GM19351 (cell line): ENCODE measurements around the gene HOXC4.

Experiments used
- ATAC-seq: cut with Tn5 transposase; IDR thresholded peaks from one replicate; pipeline ENCODE4 v1.9.1; 2021; ENCODE audit warnings: mild to moderate bottlenecking, moderate library complexity; ENCODE audit not compliant: unreplicated experiment

HOXC4 gene

DNA sequence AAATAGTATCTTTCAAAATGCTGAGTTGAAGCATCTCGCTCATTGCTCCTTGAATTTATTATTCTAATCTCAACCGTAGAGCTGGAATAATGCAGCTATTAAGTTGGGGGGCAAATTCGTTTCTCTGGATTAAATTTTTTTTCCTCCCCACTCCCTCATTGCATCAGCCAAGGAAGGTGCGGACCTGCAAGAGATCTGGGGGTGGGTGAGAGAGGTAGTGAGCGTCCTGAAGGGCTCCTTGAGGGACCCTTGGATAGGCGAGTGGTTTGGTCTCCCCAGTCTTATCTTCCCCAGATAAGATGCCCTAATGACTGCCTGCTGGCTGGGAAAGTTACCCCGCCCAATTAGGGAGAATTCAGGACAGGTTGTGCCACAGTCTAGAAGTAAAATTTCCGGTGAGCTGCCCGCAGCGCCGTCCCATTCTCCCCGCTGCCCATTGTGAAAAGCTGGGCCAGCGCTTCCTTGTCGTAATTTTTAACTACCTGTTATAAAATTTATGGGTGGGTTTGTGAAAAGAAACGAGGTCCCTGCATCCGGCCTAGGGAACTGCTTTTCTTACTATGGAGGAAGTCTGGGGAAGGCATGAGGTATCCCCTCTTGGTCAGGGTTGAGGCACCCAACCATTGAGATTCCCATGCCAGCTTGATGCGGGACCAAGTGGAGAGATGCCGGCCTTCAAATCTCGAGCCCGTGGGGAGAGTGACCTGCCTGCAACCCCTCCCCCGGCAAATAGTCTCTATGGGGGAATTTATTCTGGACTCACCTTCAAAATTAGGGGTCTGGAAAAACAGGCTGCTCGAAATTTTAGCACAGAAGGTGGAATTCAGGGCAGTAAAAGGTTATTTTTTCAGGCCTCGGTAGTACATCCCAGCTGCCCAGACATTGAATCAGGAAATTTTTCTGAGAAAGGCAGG, 38.4 kb upstream of the HOXC4 start:
- no peak for ATAC-seq

DNA sequence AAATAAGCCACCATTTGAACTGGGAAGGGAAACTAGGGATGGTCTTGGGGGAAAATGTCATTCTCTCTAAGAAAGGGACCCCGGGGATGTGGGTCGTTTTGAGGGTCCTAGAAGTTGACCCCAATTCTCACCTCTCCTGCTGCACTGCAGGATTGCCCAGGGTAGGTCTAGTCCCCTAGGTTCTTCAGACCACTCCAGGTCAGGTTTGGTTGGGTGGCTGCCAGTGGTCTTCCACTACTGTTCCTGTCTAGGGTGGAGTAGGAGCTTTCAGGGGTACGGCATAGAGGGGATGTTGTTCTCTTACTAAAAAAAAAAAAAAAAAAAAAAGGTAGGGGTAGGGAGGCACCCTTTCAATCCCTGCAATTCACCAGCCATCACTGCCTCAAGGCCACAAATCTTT, 37.6 kb upstream of the HOXC4 start:
- no peak for ATAC-seq

DNA sequence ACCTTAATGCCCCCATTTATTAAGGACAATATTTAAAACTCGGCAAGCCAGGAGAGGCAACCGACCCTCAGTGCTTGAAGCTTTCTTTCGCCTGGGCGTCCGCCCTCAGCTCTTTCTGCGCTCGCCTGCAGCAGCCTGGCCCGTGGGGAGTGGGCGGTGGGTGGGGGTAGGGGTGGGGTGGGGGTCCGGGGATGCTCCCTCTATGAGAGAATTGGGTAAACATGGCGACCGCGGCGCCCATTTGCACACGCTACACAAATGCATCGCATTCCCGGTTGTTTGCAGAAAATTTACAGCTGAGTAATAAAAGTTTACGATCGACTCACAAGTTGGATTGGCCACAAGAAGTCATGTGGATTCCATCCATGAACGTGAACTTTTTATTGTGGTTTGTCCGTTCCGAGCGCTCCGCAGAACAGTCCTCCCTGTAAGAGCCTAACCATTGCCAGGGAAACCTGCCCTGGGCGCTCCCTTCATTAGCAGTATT, 37.1 kb upstream of the HOXC4 start:
- no peak for ATAC-seq

DNA sequence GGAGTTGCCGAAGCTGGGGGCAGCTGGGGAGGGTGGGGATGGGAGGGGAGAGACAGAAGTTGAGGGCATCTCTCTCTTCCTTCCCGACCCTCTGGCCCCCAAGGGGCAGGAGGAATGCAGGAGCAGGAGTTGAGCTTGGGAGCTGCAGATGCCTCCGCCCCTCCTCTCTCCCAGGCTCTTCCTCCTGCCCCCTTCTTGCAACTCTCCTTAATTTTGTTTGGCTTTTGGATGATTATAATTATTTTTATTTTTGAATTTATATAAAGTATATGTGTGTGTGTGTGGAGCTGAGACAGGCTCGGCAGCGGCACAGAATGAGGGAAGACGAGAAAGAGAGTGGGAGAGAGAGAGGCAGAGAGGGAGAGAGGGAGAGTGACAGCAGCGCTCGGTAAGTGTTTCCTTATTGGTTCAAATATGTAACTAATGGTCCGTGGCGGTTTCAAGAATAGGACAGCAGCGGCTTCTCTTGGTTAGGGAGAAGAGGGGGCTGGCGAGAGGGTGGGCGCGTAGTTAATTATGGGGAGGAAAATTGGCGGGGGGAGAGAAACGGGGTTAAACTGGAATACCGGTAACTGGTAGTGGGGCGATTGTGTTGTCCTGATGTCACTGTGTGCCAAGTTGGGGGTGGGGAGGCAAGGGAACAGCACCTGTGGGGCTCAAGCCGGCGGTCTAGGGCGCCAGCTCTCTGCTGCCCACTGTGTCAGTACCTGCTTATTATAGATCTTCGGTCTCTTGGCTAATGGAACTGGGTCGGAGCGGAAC, 36.4 kb upstream of the HOXC4 start:
- peak; percentile 29 for ATAC-seq

DNA sequence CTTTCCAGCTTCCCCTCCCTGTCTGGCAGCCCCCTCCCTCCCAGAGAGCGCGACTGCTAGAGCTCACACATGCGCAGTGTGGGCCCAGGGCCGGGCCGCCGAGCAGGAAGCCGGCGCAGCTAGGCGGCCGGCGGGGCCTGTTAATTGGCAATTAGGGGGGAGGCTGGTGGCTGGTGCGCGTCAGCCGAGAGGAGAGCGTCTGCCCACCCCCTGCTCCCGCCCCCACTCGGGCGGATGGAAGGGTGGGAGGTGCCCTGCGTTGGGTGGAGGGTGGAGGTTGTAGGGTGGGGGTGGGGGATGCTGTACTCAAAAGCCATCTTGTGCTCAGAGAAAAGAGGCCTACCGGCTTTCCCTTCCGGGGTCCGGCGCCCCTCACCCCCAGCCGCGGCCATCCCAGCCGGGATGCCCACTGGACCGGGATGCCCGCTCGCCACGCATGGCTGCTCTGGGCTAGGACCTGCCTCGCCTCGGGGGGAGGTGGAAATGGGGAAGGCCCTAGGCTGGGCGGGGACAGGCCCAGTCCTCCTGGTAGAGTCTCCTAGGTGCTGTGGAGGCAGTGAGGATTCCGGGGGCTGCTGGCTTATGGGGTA, 35.7 kb upstream of the HOXC4 start:
- ATAC-seq: peak; percentile 80

DNA sequence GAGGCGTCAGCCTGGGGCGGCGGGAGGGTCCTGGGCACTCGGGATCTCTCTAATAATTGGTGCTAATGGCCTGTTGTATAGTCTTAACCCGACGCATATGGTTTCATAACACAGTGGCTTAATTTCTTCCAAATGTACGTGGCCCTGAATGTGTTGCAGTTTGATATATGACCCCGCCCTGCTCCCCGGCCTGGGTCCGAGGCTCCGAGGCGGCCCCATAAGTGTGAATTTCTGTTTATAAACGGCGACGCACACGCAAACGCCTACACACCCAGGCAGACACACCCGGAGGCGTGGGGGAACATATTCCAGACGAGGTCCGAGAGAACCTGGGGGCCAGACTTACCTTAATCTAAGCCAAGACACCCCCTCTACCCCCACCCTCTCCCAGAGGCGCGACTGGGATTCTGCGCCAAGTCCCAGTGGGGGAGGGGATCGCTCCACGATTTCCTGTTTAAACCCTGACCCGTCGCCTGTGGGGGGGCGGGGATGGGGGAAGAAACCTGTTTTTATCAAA, 35.1 kb upstream of the HOXC4 start:
- ATAC-seq: no peak

DNA sequence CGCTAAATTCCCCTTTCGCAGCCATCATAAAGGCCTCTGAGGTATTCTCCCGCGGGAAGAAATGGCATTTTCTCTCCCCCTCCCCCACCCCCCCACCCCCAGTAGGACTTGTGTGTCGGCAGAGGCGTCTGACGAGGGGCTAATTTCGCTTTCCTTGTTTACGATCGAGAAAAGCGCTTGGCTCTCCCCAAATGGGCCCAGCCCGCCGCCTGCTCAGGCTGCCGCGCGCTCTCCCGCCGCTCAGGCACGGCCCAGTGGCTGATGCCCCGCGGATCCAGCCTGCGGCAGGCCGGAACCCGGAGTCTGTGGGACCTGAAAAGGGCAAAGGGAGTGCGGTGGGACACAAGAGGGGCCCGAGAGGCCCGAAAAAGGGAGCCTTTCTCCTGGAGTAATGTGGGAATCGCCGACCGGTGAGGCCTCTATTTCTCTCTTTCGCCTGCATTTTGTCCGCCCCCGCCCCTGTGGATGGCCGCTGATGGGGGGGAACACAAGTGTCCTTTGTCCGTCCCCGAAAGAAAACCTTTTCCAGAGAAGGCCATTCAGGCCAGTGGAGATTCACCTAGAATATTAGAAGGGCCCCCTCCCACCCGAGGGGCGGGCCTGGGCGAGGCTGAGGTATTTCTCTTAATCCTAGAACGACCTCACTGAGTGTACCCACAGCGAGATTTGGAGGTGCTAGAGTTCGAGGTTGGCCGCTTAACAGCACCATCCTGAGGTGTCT, 34.4 kb upstream of the HOXC4 start:
- ATAC-seq: no peak

DNA sequence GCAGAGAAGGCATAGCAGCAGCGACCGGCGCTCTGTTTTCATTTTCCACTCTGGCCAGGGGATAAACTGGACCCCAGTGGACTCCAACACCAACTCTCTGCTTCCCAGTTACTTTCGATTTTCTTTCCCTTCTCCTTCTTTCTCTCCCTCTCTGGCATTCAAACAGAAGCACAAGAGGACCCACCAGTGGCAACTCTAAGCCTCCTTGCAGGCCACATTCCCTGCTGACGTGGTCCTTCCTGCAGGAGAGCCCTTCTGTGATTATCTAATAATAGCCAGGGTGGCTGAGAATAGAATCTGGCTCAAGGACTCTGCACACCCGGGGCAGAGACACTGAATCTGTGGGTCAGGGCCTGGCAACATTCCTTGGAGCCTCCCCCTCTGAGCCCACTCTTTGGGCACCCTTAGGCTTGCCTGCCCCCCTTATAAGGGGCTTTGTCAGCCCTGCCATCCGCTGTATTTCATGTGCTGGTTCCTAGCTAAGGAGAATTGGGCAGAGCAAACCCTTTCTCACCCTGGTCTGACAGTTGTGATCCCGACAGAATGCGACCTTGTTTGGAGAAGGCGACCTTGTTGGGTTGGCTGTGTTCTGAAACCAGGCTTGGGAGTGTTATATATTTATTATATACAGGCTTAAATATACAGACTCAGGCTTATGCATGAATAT, 33.6 kb upstream of the HOXC4 start:
- ATAC-seq: no peak

DNA sequence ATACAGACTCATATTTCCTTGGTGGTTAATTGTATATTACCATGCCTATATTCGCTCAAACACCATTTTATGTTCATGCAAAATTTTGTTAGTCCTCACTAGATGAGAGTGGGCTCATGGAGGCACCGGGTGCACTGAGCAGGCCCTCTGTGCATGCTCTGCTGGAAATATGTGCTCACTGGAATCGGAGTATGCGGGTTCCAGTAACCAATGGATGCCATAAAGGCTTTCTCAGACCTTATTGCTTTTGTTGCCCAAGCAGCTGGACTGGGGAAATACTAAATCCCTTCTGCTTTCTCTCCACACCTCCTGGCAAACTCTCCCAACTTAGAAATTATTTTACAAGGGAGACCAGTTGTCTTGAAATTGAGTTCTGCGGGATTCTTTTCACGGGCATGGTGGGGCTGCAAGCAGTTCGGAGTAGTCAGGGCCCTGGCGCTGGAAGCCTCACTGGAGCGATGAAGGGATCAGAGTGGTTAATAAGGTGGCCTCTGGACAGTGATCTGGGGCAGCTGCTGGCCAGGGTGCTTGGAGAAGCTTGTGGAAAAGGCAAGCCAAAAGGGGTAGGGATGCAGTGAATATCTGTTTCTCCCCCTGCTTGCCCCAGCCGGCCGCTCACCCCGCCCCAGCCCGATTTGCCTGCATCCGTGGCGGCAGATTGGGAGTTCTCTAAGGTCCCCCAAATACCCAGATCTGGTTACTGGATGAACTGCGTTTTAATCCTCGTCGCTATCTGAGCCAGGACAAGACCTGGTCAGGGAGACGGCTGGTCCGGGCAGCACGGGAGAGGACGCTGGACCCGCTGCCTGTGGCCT, 32.8 kb upstream of the HOXC4 start:
- ATAC-seq: no peak

DNA sequence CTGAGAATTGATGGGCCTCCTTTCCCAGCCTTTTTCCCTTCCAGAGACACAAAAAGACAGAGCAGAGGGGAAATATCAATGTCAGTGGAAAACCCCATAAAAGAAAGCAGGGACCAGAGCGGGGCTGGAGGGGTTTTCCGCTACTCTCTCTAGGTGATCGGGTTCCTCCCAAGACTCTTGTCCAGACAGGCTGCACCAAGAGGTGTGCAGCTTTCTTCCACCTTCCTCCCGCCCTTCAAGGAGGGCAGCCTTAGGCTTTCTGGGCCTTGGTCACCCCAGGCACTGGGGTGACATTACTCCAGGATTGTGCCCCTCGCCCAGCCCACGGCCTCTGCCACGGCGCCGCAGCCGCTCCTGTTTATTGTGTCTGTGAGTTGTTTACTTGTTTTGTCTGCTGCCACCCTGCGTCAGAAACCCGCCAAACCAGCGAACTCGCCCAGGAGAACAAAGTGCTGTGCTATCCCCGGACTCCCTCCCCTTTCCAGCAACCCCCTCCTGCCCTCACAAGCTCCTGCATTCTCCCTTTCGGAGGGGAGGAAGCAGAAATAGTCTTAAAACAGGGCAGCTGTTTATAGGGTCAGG, 32.1 kb upstream of the HOXC4 start:
- ATAC-seq: no peak

DNA sequence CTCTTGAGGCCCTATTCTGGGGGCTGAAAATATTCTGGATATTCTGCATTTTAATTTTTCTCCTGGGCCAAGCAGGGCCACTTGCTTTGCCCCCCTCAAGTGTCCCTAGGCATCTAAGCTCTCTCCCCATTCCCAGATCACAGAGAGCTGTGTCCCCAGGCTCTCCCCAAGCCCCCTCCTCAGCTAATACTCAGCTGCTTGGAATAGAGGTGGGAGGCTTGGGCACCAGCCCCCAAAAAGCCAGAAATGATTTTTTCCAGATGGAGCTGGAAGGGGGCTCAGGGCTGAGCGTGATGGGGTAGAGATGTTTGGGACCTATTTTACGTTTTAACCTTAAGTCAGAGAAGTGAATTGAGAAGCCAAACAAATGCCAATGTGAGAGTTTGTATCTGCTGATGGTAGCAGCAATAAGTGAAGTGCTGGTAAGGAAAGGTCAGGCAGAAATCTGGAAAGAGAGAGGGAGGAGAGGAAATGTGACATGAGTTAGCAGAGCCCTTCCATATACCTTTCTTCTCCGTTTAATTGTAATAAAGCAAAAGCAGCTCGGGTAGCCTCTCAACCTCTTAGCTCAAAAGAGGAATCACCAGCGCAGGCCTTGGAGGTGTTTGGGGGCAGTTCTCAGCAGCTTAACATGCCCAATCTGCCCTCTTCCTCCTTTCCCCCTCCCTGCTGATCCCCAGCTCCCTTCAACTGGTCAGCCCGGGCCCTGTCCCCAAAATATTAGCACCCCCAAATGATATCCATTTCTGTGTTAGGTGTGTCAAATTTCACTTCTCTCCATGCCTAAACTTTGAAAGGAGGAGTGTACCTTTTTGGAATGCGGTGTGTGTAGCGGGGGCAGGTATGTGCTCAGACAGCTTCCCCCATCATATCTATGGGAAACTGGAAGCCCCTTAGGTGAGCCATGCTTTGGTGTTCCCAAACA, 30.4 kb upstream of the HOXC4 start:
- ATAC-seq: no peak

DNA sequence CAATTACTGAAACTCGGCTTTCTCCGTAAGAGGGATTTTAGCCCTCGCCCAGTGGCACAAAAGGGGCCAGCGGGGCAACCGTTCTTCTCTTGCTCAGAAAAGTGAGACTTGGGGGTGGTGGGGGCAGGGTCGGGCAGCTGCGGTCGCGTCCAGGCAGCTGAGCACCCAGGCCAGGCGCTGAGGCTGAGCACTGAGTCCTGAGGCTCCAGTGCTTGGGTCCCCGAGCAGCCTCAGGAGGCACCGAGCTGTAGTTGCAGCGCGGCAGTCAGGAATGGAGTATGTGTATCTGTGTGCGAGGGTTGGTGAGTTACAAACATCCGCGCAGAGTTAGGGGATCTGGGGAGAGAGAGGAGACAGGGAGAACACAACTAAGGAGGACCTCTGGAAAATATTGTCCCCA, 29.5 kb upstream of the HOXC4 start:
- no peak for ATAC-seq

DNA sequence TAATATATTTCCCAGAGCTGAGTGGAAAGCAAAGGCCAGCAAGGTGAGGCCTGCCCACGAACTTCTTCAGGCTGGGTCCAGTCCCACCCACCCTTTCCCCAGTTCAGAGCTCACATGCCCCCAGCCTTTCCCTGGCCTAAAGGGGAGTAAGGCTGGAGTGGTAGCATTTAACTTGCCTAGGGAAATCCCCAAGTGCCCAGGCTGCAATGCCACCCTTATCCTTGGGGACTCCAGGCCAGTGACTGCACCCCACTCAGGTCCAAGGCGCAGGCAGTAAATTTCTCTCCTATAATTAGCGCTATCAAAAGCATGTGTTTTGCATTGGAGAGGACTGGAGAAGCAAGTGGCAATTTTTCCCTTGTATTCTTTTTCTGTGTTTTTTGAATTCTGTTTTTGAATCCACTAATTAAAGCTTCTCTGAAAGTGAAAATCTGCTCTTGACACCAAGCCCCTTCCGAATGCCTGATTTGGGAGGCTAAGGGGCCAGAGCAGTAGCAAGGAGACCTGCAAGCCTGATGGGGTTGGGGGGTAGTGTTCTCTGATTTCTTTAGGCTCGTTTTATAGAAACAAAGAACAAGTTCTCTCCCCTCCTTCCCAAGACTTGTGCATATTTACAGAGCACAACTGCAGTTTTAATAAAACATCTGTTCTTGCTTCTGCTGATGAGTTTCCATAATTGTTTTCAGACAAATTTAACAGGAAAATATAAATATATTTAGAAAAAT, 28.9 kb upstream of the HOXC4 start:
- no peak for ATAC-seq

DNA sequence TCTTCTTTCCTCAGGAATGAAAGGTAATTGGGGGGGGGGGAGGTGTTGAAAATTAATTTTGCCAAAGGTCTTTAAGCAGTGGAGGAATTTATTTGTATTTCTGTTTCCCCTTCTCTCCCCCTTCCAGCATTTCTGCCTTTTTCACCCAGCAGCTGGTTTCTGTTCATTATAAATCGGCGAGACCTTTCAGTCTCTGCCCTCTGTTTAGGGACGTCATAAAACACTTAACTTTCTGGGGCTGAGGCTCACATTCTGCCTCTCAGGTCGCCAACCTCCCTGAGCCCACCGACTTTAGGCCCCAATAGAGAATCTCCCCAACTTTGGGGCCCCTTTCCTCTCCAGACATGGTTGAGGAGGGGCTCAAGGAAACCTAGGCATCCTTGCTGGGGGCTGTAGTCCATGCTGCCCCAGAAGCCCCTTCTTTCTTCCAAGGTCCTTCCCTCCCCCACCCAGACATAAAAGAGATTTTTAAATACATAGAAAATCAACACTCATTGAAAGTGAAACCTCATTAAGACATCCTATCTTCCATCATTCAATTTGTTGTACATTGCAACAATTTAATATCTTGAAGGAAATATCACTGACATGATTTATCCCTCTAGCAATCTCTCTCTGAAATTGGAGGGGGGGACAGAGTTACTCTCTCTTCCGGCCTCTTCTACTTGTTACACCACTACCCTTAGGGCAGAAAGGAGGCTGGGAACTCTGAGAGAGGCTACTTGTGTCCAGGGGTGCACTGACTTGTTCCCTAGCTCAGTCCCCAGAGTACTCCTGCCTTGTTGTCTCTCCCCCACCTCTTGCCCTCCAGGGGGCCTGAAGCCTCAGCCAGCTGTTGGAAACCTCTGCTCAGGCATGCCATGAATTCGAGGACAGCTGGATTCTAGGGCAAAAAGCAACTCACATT, 27.9 kb upstream of the HOXC4 start:
- no peak for ATAC-seq

DNA sequence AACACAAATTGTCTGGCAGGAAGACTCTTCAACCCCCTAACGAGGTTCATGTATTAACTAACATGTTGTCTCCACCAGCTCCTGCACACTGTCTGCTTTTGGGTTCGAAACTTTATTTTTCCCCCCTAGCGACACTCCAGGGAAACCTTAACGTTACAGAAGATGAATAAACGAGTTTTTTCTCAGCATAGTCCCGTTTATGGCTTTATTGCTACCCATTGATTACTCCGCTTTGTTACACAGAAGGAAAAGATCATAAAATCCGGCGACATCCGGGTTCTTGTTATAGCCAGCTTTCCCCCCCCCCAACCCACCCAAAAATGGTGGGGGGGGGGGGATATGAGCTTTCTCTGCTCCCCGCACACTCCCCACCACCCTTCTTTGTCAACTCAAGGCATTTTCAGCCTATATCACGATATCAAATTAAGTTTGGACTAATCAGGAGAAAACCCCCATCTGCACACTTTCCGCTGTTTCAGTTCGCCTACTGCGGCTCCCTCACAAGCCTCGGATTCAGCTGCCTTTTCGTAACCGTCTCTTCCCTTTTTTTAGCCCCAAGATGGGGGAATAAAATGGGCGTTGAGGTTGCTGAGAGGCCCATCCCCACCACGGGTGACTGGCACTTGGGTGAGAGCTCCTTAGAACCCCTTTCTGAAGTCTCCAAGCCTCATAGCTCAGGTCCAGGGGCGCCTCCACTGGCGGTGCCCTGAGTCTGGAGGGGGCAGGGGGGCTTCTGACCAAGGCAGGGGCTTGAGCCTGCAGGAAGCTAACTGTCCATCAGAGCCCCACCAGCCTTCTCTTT, 26.8 kb upstream of the HOXC4 start:
- ATAC-seq: no peak

DNA sequence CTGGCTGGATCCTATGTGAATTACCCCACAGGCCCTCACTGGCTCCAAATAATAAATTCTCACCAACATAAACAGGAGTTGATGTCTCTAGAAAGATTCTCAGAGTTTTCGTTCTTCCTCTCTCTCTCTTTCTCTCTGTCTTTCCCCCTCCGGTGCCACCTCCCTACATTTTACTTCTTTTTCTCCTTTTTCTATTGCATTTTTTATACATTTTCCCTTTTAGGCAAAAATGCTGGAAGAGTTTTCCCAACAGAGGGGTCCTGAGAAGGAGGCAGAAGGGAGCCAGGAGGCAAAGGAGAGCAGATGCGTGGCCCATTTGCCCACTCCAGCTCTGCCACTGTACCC, 26.2 kb upstream of the HOXC4 start:
- no peak for ATAC-seq
